Stimulated activated CD4-positive, alpha-beta T cell treated with anti-CD3 and anti-CD28 coated beads, Interleukin-1b, Interleukin-23, amount 100 ng/mL, for 24 hours (primary cell): Measurements from ENCODE around the gene FANCC.

Experiments
- DNase-seq, 4 experiments: peaks; one replicate each; pipeline ENCODE4 v3.0.0-alpha.2; 2020; ENCODE audit warnings: low read depth in 4 of 4, low spot score in 1 of 4

FANCC gene

GRCh38 chr9:95049761-95050160 lies 267.7 kb downstream of the FANCC start:
- no peak for DNase-seq
